HepG2 (cell line): ENCODE measurements around the gene SLC15A3. TPM values are rescaled to one million over a fixed set of nuclear protein-coding genes. Genes with fewer than 3 reads are reported as not detected.
A peak's percentile ranks its signal among the peaks of the same experiment; 100 is the strongest.

Experiments used
- ADNP ChIP-seq: sonication (generic); formaldehyde crosslinking; IDR thresholded peaks from 2 replicates; pipeline ENCODE4 v1.4.0; 2020; ENCODE audit warnings: missing genetic modification reagents
- CAMTA2 ChIP-seq: sonication (generic); formaldehyde crosslinking; IDR thresholded peaks from 2 replicates; pipeline ENCODE4 v1.4.0; 2020; ENCODE audit warnings: mild to moderate bottlenecking, missing genetic modification reagents, borderline replicate concordance
- CBX5 ChIP-seq: sonication (generic); formaldehyde crosslinking; IDR thresholded peaks from 2 replicates; pipeline ENCODE4 v1.4.0; 2020; ENCODE audit warnings: missing genetic modification reagents, borderline replicate concordance
- CCAR2 ChIP-seq: fragments of 200-400 bp; formaldehyde crosslinking; optimal IDR thresholded peaks from 2 replicates; pipeline ENCODE3; 2018; ENCODE audit warnings: low read depth, mild to moderate bottlenecking, low read length, moderate library complexity
- HOMEZ ChIP-seq: IDR thresholded peaks from 2 replicates; pipeline ENCODE4 v1.6.1; 2016; ENCODE audit warnings: low read depth
- JUND ChIP-seq: sonication (generic); formaldehyde crosslinking; IDR thresholded peaks from 2 replicates; pipeline ENCODE4 v1.8.0; 2022; ENCODE audit warnings: mild to moderate bottlenecking, missing genetic modification reagents
- KLF15 ChIP-seq: sonication (generic); formaldehyde crosslinking; IDR thresholded peaks from 2 replicates; pipeline ENCODE4 v1.8.1; 2023; ENCODE audit warnings: borderline replicate concordance, mild to moderate bottlenecking, inconsistent platforms, missing genetic modification reagents, mixed read lengths
- LCORL ChIP-seq, 2 experiments: fragments of 450-650 bp in 1 of 2; sonication (generic) in 1 of 2; formaldehyde crosslinking in 1 of 2; IDR thresholded peaks; 2 replicates each; pipeline versions ENCODE4 v1.5.0 to v1.6.1; 2017 to 2020; ENCODE audit warnings: antibody characterized with exemption in 1 of 2, missing genetic modification reagents in 1 of 2
- PCBP2 ChIP-seq: fragments of 200-400 bp; formaldehyde crosslinking; optimal IDR thresholded peaks from 2 replicates; pipeline ENCODE3; 2018; ENCODE audit warnings: low read length, low read depth; ENCODE audit not compliant: poor library complexity, severe bottlenecking
- PHB2 ChIP-seq: fragments of 450-650 bp; IDR thresholded peaks from 2 replicates; pipeline ENCODE4 v1.6.1; 2018; ENCODE audit not compliant: partially characterized antibody
- POLR2AphosphoS5 ChIP-seq: IDR thresholded peaks from 2 replicates; pipeline ENCODE4 v1.6.1; 2012; ENCODE audit warnings: low read depth, low read length
- REL ChIP-seq: sonication (generic); formaldehyde crosslinking; conservative IDR thresholded peaks from 2 replicates; pipeline ENCODE4 v1.8.0; 2022; ENCODE audit warnings: mild to moderate bottlenecking, missing genetic modification reagents, moderate library complexity
- RFXANK ChIP-seq: IDR thresholded peaks from 2 replicates; pipeline ENCODE4 v1.6.1; 2016
- SIX1 ChIP-seq: sonication (generic); formaldehyde crosslinking; IDR thresholded peaks from 2 replicates; pipeline ENCODE4 v1.4.0; 2020; ENCODE audit warnings: missing genetic modification reagents, borderline replicate concordance
- XBP1 ChIP-seq: sonication (generic); formaldehyde crosslinking; IDR thresholded peaks from 2 replicates; pipeline ENCODE4 v1.5.0; 2020; ENCODE audit warnings: missing genetic modification reagents
- ZNF446 ChIP-seq: sonication (generic); formaldehyde crosslinking; IDR thresholded peaks from 2 replicates; pipeline ENCODE4 v1.5.0; 2020; ENCODE audit warnings: mild to moderate bottlenecking, missing genetic modification reagents
- ZNF484 ChIP-seq: sonication (generic); formaldehyde crosslinking; IDR thresholded peaks from 2 replicates; pipeline ENCODE4 v1.5.1; 2020; ENCODE audit warnings: mild to moderate bottlenecking, low read depth, missing genetic modification reagents, borderline replicate concordance
- ZNF75D ChIP-seq: sonication (generic); formaldehyde crosslinking; IDR thresholded peaks from 2 replicates; pipeline ENCODE4 v1.8.1; 2023; ENCODE audit warnings: missing genetic modification reagents, mild to moderate bottlenecking, borderline replicate concordance
- ZNF761 ChIP-seq: sonication (generic); formaldehyde crosslinking; conservative IDR thresholded peaks from 2 replicates; pipeline ENCODE4 v1.4.0; 2020; ENCODE audit warnings: mild to moderate bottlenecking, missing genetic modification reagents
- ZNF773 ChIP-seq: sonication (generic); formaldehyde crosslinking; IDR thresholded peaks from 2 replicates; pipeline ENCODE4 v1.4.0; 2020; ENCODE audit warnings: missing genetic modification reagents, borderline replicate concordance
- ZNF788 ChIP-seq: sonication (generic); formaldehyde crosslinking; IDR thresholded peaks from 2 replicates; pipeline ENCODE4 v1.5.0; 2020; ENCODE audit warnings: mild to moderate bottlenecking, missing genetic modification reagents, borderline replicate concordance
- ZZZ3 ChIP-seq: sonication (generic); formaldehyde crosslinking; IDR thresholded peaks from 2 replicates; pipeline ENCODE4 v1.4.0; 2020; ENCODE audit warnings: missing genetic modification reagents, mild to moderate bottlenecking, borderline replicate concordance
- polyA plus RNA-seq, 8 experiments: library from polyadenylated mRNA; depleted of rRNA in 3 of 8; stranded (reverse) in 7 of 8; unstranded in 1 of 8; fragments of >200 nt; fragmentation: Illumina TruSeq in 4 of 8; extraction: Trizol in 4 of 8; gene quantifications; 2 replicates each; pipeline versions ENCODE4 v1.2.1 to v1.2.3, GENCODE V29; 2011 to 2016; ENCODE audit warnings: low read depth in 4 of 8, missing spikeins in 1 of 8, mixed read lengths in 1 of 8; ENCODE audit not compliant: insufficient read depth in 1 of 8
- total RNA-seq, 5 experiments: library from RNA; depleted of rRNA; stranded (reverse); fragments of >200 nt; fragmentation: Illumina TruSeq; extraction: Trizol; gene quantifications; 2 replicates each; pipeline ENCODE4 v1.2.3, GENCODE V29; 2016; ENCODE audit warnings: low read depth in 1 of 5
- TF ChIP-seq, protein P1 (sequence below): sonication (generic); formaldehyde crosslinking; IDR thresholded peaks from 2 replicates; pipeline ENCODE4 v1.4.0; 2020; ENCODE audit warnings: low read depth, mild to moderate bottlenecking, missing genetic modification reagents
- TF ChIP-seq, protein P2 (sequence below): sonication (generic); formaldehyde crosslinking; IDR thresholded peaks from 2 replicates; pipeline ENCODE4 v1.8.1; 2023; ENCODE audit warnings: mild to moderate bottlenecking, missing genetic modification reagents, borderline replicate concordance
- TF ChIP-seq, protein P3 (sequence below): sonication (generic); formaldehyde crosslinking; IDR thresholded peaks from 2 replicates; pipeline ENCODE4 v1.8.1; 2022; ENCODE audit warnings: low read depth, mild to moderate bottlenecking, missing genetic modification reagents

Gene SLC15A3
- total and polyA plus RNA-seq, 2 of the 13 experiments (the other 11 are each of a cell fraction or from before 2014, with no cell fraction given), result 0.45 to 0.77 TPM

GRCh38 chr11:60913793-60914632 lies 38.0 kb downstream of the SLC15A3 start, which contains the start of gene TMEM109 (continued):
- TF ChIP-seq ZNF773 (CRISPR knock-in tag) (no peak; the same call in 1 of the 2 replicates), HOMEZ (no peak), RFXANK (CRISPR knock-in tag) (no peak), SIX1 (no peak), ZNF484 (CRISPR knock-in tag) (no peak), XBP1 (CRISPR knock-in tag) (peak; percentile 54; the same call in 1 of the 2 replicates), LCORL (IDR thresholded peaks at IDR 0.05) (no peak), LCORL (CRISPR knock-in tag; IDR thresholded peaks at IDR 0.05) (no peak), PHB2 (no peak), ZZZ3 (no peak), CAMTA2 (no peak), KLF15 (CRISPR knock-in tag) (no peak), CBX5 (CRISPR knock-in tag) (no peak; the same call in 1 of the 2 replicates), ZNF75D (CRISPR knock-in tag) (no peak), PCBP2 (no peak), ZNF788 (CRISPR knock-in tag) (peak; percentile 81; the same call in 1 of the 2 replicates), REL (CRISPR knock-in tag) (no peak), ZNF761 (CRISPR knock-in tag) (no peak), ZNF446 (CRISPR knock-in tag) (0 out of 2 replicates have a peak, but pooled peaks have one; percentile 35), POLR2AphosphoS5 (no peak), ADNP (no peak), CCAR2 (no peak), JUND (no peak)
- TF ChIP-seq, protein P1, sequence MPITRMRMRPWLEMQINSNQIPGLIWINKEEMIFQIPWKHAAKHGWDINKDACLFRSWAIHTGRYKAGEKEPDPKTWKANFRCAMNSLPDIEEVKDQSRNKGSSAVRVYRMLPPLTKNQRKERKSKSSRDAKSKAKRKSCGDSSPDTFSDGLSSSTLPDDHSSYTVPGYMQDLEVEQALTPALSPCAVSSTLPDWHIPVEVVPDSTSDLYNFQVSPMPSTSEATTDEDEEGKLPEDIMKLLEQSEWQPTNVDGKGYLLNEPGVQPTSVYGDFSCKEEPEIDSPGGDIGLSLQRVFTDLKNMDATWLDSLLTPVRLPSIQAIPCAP (CRISPR knock-in tag), result no peak
- TF ChIP-seq, protein P2, sequence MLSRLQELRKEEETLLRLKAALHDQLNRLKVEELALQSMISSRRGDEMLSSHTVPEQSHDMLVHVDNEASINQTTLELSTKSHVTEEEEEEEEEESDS (CRISPR knock-in tag), result 0 out of 2 replicates have a peak, but pooled peaks have one; percentile 38
- TF ChIP-seq, protein P3, sequence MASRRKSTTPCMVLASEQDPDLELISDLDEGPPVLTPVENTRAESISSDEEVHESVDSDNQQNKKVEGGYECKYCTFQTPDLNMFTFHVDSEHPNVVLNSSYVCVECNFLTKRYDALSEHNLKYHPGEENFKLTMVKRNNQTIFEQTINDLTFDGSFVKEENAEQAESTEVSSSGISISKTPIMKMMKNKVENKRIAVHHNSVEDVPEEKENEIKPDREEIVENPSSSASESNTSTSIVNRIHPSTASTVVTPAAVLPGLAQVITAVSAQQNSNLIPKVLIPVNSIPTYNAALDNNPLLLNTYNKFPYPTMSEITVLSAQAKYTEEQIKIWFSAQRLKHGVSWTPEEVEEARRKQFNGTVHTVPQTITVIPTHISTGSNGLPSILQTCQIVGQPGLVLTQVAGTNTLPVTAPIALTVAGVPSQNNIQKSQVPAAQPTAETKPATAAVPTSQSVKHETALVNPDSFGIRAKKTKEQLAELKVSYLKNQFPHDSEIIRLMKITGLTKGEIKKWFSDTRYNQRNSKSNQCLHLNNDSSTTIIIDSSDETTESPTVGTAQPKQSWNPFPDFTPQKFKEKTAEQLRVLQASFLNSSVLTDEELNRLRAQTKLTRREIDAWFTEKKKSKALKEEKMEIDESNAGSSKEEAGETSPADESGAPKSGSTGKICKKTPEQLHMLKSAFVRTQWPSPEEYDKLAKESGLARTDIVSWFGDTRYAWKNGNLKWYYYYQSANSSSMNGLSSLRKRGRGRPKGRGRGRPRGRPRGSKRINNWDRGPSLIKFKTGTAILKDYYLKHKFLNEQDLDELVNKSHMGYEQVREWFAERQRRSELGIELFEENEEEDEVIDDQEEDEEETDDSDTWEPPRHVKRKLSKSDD, result peak; percentile 52; the same call in 1 of the 2 replicates
